ENCODE results near the gene PFKP. TPM values are rescaled to one million over a fixed set of nuclear protein-coding genes. Genes with fewer than 3 reads are reported as not detected.

The PFKP gene
- total RNA-seq, 1 donor from 2014 or later: 24.2 TPM

DNA sequence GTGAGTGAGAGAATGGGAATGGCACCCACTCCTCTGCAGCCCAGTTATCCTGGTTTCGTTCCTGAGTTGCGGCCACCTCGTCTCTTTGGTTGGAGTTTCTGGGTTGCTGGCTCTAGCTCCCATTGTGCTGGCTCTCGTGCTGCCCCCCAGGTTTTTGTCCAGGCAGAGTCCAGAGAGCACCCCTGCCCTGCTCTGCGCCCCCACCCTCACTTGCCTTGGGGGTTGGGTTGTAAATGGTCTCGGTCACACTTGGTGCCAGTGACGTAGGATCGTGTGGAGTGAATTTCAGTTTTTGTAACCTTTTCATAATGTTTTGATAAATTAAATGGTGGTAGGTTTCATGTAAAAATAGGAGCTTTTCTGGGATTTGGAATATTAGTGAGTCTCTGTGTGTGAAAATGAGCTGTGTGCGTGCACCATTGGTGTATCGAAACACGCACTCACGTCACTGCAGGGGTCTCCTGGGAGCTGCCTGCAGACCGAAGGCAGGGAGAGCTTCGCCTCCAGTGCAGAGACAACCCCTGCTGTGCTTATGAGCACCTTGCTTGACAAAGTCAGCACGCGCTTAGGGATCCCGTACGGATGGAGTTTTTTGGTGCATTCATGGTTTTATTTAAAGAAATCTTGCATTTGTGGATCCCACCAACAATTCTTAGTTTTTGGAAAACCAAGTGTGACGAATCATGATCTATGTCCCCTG is 32.9 kb downstream of the PFKP start:
- Mint-ChIP-seq H3K4me1 (ENCODE audit: low read depth, unreplicated experiment) (peaks cover 2% of the 10 kb centered on the region), H3K27ac (ENCODE audit: unreplicated experiment) (no peak overlapping the region), H3K9me3 (ENCODE audit: unreplicated experiment) (no peaks in the 10 kb centered on the region), H3K4me3 (ENCODE audit: unreplicated experiment) (no peak overlapping the region), H3K36me3 (ENCODE audit: unreplicated experiment) (peaks cover 9% of the 10 kb centered on the region), H3K27me3 (ENCODE audit: unreplicated experiment) (peaks cover 1% of the 10 kb centered on the region)
- TF ChIP-seq, protein P1, sequence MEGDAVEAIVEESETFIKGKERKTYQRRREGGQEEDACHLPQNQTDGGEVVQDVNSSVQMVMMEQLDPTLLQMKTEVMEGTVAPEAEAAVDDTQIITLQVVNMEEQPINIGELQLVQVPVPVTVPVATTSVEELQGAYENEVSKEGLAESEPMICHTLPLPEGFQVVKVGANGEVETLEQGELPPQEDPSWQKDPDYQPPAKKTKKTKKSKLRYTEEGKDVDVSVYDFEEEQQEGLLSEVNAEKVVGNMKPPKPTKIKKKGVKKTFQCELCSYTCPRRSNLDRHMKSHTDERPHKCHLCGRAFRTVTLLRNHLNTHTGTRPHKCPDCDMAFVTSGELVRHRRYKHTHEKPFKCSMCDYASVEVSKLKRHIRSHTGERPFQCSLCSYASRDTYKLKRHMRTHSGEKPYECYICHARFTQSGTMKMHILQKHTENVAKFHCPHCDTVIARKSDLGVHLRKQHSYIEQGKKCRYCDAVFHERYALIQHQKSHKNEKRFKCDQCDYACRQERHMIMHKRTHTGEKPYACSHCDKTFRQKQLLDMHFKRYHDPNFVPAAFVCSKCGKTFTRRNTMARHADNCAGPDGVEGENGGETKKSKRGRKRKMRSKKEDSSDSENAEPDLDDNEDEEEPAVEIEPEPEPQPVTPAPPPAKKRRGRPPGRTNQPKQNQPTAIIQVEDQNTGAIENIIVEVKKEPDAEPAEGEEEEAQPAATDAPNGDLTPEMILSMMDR (IDR thresholded peaks at IDR 0.05; ENCODE audit: partially characterized antibody, unreplicated experiment): no peak
- no peak for DNase-seq

DNA sequence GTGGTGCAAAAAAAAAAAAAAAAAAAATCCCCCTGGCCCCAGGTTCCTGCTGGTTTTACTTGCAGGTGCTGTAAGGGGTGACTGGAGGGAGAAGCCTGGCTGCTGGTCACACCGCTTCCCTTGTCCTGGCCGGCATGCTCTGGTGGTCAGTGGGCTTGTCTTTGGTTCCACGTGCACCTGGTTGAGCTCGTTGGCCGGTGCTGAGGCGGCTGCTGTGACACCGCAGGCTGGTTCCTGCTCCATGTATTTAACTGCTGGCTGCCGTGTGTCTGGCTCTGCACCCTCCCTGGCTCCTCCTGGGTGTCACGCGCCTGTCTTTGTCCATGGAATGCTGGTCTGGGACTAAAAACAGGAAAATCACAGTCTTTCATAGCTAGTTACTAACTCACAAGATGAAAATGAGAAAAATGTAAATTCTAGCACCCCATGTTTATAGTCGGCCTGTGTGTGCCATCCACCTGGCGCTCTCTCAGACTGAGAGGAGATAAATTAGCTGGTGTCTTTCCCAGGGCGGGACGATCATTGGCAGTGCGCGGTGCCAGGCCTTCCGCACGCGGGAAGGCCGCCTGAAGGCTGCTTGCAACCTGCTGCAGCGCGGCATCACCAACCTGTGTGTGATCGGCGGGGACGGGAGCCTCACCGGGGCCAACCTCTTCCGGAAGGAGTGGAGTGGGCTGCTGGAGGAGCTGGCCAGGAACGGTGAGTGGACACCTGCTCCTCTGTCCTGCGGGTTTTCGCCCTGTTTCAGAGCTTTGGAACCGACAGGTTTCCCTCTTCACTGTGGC is 33.7 kb downstream of the PFKP start:
- Mint-ChIP-seq H3K4me1 (ENCODE audit: low read depth, unreplicated experiment) (peaks cover 2% of the 10 kb centered on the region), H3K4me3 (ENCODE audit: unreplicated experiment) (no peak overlapping the region), H3K27me3 (ENCODE audit: unreplicated experiment) (peaks cover 1% of the 10 kb centered on the region), H3K36me3 (ENCODE audit: unreplicated experiment) (peaks cover 9% of the 10 kb centered on the region), H3K9me3 (ENCODE audit: unreplicated experiment) (no peaks in the 10 kb centered on the region), H3K27ac (ENCODE audit: unreplicated experiment) (no peak overlapping the region)
- TF ChIP-seq, protein P1 (IDR thresholded peaks at IDR 0.05; ENCODE audit: partially characterized antibody, unreplicated experiment): no peak
- DNase-seq: no peak

DNA sequence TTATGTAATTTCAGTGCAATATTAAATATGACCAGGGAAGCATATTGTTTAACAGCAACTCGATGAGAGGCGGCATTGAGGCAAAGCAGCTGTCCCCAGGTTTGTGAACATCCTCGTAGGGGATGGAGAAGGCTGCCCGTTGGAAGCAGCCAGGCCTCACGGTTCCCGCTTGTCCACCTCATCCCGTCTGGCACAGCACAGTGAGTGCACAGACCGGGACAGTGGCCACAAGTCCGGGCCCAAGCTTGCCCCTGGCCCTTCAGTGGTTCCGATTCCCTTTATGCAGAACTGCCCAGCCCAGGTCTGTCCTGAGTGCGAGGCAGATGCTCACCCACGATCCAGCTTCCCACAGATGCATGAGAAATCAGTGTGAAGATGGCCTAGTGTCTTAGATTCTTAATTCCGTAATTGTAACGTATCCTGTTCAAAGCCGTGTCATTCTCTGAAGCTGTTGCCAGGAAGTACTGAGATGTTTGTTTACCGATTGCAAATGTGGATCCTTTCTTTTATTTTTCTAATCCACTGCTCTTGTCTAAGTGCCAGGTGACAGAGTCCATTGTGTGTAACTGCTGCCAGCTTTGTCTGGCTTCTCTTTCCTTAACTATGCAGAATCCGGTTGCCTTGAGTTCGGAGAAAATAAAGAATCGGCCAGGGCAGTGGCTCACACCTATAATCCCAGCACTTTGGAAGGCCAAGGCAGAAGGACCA is 35.5 kb downstream of the PFKP start:
- Mint-ChIP-seq H3K27ac (ENCODE audit: unreplicated experiment) (no peak overlapping the region), H3K36me3 (ENCODE audit: unreplicated experiment) (peaks cover 9% of the 10 kb centered on the region), H3K4me3 (ENCODE audit: unreplicated experiment) (no peak overlapping the region), H3K4me1 (ENCODE audit: low read depth, unreplicated experiment) (no peaks in the 10 kb centered on the region), H3K27me3 (ENCODE audit: unreplicated experiment) (no peaks in the 10 kb centered on the region), H3K9me3 (ENCODE audit: unreplicated experiment) (no peaks in the 10 kb centered on the region)
- TF ChIP-seq, protein P1 (IDR thresholded peaks at IDR 0.05; ENCODE audit: partially characterized antibody, unreplicated experiment): no peak
- DNase-seq: no peak

DNA sequence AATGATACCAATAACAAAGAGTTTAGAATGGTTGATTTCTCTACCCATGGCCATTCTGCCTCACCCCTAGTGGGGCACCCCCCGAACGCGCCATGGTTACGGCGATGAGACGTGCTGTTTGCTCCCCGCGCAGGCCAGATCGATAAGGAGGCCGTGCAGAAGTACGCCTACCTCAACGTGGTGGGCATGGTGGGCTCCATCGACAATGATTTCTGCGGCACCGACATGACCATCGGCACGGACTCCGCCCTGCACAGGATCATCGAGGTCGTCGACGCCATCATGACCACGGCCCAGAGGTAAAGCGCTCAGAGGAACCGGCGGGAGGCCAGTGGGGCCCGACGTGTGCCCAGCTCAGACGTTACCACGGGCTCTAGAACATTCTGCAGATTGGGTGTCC is 36.3 kb downstream of the PFKP start:
- Mint-ChIP-seq H3K36me3 (ENCODE audit: unreplicated experiment) (peaks cover 9% of the 10 kb centered on the region), H3K4me3 (ENCODE audit: unreplicated experiment) (no peak overlapping the region), H3K9me3 (ENCODE audit: unreplicated experiment) (no peaks in the 10 kb centered on the region), H3K27ac (ENCODE audit: unreplicated experiment) (no peak overlapping the region), H3K4me1 (ENCODE audit: low read depth, unreplicated experiment) (no peaks in the 10 kb centered on the region), H3K27me3 (ENCODE audit: unreplicated experiment) (no peaks in the 10 kb centered on the region)
- DNase-seq: no peak
- TF ChIP-seq, protein P1 (IDR thresholded peaks at IDR 0.05; ENCODE audit: partially characterized antibody, unreplicated experiment): no peak

All from glutamatergic neuron (in vitro differentiated cells).